ENCODE data around the gene TRMT44.

The TRMT44 gene

DNA sequence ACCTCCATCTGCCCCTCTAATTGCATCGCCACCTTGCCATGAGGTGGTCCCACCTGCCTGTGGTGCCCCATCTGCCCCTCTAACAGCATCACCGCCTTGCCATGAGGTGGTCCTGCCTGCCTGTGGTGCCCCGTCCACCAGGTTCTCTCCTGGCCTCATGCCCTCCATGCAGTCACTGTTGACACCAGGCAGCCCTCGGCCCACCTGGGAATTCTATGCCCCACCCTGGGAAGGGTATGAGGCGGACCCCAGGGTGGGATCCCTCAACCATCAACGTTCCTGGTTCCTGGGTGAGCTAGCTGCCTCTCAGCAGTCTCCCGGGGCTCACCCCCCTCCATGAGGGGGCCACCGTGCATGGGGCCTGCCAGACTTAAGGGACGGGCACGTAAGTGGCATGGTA lies 38.9 kb upstream of the TRMT44 start:
- Histone ChIP-seq H3K79me2 (ENCODE audit: insufficient read depth, low read depth) (no peaks in the 10 kb centered on the region), H3K4me2 (no peak overlapping the region), H3K36me3 (ENCODE audit: insufficient read depth) (no peaks in the 10 kb centered on the region), H3K27me3 (ENCODE audit: insufficient read depth, low read depth) (no peaks in the 10 kb centered on the region), H4K20me1 (ENCODE audit: insufficient read depth) (no peaks in the 10 kb centered on the region), H3K4me3 (IDR thresholded peaks at IDR 0.05; ENCODE audit: insufficient read depth, low read depth, low read length) (no peak overlapping the region), H3K4me1 (ENCODE audit: low read depth, poor library complexity, severe bottlenecking) (no peaks in the 10 kb centered on the region), H2AFZ (ENCODE audit: low read depth) (no peak overlapping the region), H3K27ac (no peak overlapping the region), H3K9ac (no peak overlapping the region)
- TF ChIP-seq, protein P1, sequence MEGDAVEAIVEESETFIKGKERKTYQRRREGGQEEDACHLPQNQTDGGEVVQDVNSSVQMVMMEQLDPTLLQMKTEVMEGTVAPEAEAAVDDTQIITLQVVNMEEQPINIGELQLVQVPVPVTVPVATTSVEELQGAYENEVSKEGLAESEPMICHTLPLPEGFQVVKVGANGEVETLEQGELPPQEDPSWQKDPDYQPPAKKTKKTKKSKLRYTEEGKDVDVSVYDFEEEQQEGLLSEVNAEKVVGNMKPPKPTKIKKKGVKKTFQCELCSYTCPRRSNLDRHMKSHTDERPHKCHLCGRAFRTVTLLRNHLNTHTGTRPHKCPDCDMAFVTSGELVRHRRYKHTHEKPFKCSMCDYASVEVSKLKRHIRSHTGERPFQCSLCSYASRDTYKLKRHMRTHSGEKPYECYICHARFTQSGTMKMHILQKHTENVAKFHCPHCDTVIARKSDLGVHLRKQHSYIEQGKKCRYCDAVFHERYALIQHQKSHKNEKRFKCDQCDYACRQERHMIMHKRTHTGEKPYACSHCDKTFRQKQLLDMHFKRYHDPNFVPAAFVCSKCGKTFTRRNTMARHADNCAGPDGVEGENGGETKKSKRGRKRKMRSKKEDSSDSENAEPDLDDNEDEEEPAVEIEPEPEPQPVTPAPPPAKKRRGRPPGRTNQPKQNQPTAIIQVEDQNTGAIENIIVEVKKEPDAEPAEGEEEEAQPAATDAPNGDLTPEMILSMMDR (conservative IDR thresholded peaks at IDR 0.05; ENCODE audit: low read depth, low read length): no peak

DNA sequence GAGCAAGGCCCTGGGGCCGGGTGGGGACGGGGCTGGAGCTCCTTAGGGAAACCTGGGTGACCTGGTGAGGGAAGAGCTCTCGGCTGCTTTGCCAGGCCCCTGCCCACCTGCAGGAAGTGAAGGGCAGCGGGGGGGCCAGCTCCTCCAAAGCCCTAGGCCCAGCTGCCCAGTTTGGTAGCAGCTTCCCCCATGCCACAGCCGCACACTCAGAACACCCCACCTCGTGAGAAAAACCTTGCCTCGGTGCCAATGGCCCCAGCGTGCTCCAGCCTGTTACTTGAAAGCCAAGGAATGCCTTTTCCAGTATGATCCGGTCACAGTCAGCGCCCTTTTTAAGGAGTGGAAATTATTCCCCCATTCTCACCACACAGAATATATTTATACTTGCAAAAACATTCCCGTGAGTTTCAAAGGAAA lies 38.4 kb upstream of the TRMT44 start:
- H4K20me1 ChIP-seq (ENCODE audit: insufficient read depth): no peaks in the 10 kb centered on the region
- TF ChIP-seq, protein P1 (conservative IDR thresholded peaks at IDR 0.05; ENCODE audit: low read depth, low read length): no peak
- H3K4me3 ChIP-seq (IDR thresholded peaks at IDR 0.05; ENCODE audit: insufficient read depth, low read depth, low read length): no peak overlapping the region
- H3K4me1 ChIP-seq (ENCODE audit: low read depth, poor library complexity, severe bottlenecking): no peaks in the 10 kb centered on the region
- H3K27ac ChIP-seq: no peak overlapping the region
- no peak overlapping the region for H3K9ac ChIP-seq
- H3K79me2 ChIP-seq (ENCODE audit: insufficient read depth, low read depth): no peaks in the 10 kb centered on the region
- no peak overlapping the region for H2AFZ ChIP-seq (ENCODE audit: low read depth)
- no peaks in the 10 kb centered on the region for H3K36me3 ChIP-seq (ENCODE audit: insufficient read depth)
- no peaks in the 10 kb centered on the region for H3K27me3 ChIP-seq (ENCODE audit: insufficient read depth, low read depth)
- H3K4me2 ChIP-seq: no peak overlapping the region

DNA sequence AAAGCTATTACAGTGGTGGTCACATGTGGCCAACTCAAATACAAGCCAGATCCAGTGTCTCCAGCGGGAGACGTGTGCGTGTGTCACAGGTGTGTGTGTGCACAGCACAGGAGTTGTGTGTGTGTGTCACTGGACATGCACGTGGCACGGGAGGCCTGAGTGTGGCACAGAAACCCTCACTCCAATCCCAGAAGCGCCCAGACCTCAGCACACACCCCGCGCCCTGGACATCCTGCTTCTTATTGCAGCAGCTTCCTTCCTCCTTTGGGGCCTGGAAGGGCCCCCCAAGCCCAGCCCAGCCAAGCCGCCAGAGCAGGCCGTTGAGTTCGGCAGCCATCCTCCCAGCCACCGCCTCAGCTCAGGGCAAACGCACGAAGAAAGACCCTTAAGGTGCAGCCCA lies 37.9 kb upstream of the TRMT44 start:
- no peaks in the 10 kb centered on the region for H3K36me3 ChIP-seq (ENCODE audit: insufficient read depth)
- no peak overlapping the region for H3K27ac ChIP-seq
- no peak overlapping the region for H3K9ac ChIP-seq
- no peaks in the 10 kb centered on the region for H3K27me3 ChIP-seq (ENCODE audit: insufficient read depth, low read depth)
- no peaks in the 10 kb centered on the region for H3K4me1 ChIP-seq (ENCODE audit: low read depth, poor library complexity, severe bottlenecking)
- H3K79me2 ChIP-seq (ENCODE audit: insufficient read depth, low read depth): no peaks in the 10 kb centered on the region
- no peaks in the 10 kb centered on the region for H4K20me1 ChIP-seq (ENCODE audit: insufficient read depth)
- TF ChIP-seq, protein P1 (conservative IDR thresholded peaks at IDR 0.05; ENCODE audit: low read depth, low read length): no peak
- H3K4me2 ChIP-seq: no peak overlapping the region
- H2AFZ ChIP-seq (ENCODE audit: low read depth): no peak overlapping the region
- H3K4me3 ChIP-seq (IDR thresholded peaks at IDR 0.05; ENCODE audit: insufficient read depth, low read depth, low read length): no peak overlapping the region

DNA sequence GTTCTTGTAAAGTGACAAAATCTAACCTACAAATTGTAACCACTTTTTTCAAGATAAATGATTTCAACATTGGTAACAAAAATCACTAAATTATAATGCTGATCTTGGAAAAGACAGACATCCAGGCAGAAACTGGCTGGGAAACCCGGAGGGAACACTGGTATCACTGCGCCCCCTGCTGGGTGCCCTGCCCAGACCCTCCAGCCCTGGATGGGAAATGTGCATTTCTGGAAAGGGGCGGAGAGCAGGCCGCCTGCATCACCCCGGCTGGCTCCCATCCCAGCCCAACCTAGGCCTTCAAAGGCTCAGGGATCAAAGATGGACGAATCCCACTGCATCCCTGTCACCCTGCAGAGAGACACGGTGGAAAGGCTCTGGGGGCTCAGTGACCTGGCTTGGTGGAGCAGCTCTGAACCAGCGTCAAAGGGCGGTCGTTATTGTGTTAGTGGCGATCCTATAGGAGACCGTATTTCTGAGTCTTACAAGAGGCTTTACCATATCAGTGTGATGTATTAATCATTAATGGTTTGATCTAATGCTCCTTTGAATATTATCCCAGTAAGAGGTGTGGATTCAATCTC lies 37.3 kb upstream of the TRMT44 start:
- no peak overlapping the region for H2AFZ ChIP-seq (ENCODE audit: low read depth)

More for the DNA sequence above, 37.3 kb upstream of the TRMT44 start:
- H4K20me1 ChIP-seq (ENCODE audit: insufficient read depth): no peaks in the 10 kb centered on the region
- no peaks in the 10 kb centered on the region for H3K79me2 ChIP-seq (ENCODE audit: insufficient read depth, low read depth)
- no peak overlapping the region for H3K27ac ChIP-seq
- TF ChIP-seq, protein P1 (conservative IDR thresholded peaks at IDR 0.05; ENCODE audit: low read depth, low read length): peak; percentile 57
- no peaks in the 10 kb centered on the region for H3K27me3 ChIP-seq (ENCODE audit: insufficient read depth, low read depth)
- no peak overlapping the region for H3K4me3 ChIP-seq (IDR thresholded peaks at IDR 0.05; ENCODE audit: insufficient read depth, low read depth, low read length)
- H3K4me1 ChIP-seq (ENCODE audit: low read depth, poor library complexity, severe bottlenecking): no peaks in the 10 kb centered on the region
- no peaks in the 10 kb centered on the region for H3K36me3 ChIP-seq (ENCODE audit: insufficient read depth)
- no peak overlapping the region for H3K9ac ChIP-seq
- no peak overlapping the region for H3K4me2 ChIP-seq
